HG03097 (cell line): ENCODE data around the gene SALL1.

Experiments used
- ATAC-seq: cut with Tn5 transposase; IDR thresholded peaks from one replicate; pipeline ENCODE4 v1.9.1; 2021; ENCODE audit not compliant: unreplicated experiment, low FRiP score

SALL1 gene

DNA sequence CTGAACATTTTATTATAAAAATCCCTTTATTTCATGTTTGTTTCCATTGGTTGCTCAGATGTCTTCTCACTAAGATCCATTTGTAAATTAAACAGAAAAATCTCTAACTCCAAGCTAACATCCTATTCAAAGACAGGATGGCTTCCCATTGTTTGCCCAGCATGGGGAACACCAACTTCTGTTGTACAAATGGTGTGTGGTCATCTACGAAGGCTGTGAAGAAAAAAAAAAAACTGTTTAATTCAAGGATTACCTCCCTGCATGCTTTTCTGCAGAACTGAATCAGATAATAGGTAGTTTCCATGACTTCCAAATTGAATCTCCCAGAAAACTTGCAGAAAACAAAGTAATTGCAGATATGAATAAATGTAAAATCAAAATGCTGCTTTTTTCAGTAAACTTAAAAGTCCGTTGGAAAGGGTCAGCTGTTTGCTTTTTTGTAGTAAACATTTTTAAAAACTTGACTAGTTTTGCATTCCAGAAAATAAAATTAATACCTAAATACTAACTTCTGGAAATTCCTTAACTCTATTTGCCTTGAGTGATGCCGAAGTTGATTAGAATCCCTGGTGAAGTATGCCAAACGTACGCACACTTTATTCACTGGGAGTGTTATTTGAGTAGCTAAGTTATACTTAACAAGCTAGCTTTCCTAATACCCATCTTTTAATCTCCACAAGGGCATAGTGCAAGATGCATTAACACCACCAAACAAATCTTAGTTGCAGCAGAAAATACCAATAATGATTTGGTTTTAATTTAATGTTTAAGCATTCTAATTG lies 7.7 kb downstream of the SALL1 start:
- ATAC-seq, result no peak

DNA sequence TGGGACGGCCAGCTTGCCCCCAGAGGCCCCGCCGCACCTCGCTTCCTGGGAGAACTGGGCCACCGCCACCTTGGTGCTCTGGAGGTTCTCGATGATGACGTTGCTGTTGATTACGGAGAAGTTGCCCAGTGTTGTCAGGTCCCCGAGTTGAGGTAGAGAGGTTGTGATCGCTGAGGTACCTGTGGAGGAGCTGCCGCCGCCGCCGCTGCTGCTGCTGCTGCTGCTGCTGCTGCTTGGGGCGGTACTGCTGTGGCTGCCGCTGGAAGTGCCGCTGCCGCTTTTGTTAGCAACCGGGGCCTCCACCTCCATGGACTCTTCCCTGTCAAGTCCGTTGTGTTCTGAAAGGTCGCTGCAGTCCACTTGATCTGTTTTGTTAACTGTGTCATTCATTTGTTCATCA lies 9.5 kb downstream of the SALL1 start:
- no peak for ATAC-seq

DNA sequence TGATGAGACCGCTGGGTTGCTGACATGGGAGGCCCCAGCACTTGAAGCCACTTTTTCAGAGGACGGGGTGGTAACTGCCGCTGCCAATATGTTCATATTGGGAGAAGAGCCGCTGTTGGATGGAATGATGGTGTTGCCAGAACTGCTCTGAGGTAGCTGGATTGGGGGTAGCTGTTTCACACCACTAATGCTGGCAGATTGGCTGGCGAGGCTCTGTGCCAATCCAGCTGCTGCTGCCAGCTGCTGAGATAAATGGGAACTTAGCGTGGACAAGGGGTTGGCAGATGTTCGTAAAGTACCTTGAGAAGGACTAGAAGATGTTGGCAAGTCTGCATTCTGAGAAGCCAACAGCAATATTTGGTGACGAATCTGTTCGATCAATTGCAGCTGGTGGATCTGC lies 10.0 kb downstream of the SALL1 start:
- ATAC-seq, result no peak

- no peak for ATAC-seq
Measured at GRCh38 chr16:51140112-51140511, 11.0 kb downstream of the SALL1 start.

- ATAC-seq, result no peak
Measured at GRCh38 chr16:51139568-51139967, 11.5 kb downstream of the SALL1 start.

- no peak for ATAC-seq
Measured at GRCh38 chr16:51138178-51138577, 12.9 kb downstream of the SALL1 start.

DNA sequence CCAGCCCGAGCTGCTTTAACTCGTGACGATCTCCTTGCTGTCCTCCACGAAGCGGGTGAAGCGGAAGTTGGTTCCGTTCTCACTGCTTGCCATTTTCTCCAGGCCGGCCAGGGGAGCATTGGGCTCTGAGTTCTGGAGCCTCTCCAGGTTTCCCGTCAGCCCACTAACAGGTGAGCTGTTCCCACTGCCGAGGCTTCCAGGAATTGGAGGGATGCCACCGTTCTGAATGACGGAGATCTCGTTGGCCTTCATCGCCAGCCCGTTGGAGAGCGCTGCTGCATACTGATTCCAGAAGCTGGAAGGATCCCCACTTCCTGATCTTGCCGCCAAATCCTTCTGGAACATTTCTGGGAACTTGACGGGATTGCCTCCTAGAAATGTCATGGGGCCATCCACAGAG lies 14.0 kb downstream of the SALL1 start:
- ATAC-seq, result no peak

- no peak for ATAC-seq
Measured at GRCh38 chr16:51134876-51135275, 16.2 kb downstream of the SALL1 start.

DNA sequence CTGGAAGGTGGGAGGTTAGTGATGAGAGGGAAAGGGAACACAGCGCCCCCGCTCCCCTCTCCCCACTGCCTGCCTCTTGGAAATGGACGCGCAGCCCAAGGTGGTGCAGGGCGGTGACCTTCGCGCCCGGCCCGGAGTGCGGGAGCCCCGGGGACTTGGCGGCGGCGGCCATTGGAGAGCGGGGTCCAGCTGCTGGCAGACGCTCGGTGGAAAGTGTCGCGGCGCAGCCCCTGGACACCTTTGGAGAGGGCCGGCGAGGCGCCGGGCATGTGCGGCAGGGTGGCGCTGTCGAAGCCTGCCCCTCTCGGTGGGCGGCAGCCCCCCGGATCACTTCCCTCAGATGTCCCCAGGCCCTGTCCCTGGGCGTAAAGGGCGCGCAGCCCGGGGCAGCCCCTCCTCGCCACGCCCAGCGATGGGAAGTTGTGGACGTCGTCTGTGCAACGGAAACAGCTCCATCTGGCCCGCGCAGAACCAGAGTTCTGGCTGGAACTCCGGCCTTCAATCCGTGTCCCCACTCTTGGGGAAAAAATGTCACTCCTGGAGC lies 16.7 kb downstream of the SALL1 start:
- no peak for ATAC-seq

DNA sequence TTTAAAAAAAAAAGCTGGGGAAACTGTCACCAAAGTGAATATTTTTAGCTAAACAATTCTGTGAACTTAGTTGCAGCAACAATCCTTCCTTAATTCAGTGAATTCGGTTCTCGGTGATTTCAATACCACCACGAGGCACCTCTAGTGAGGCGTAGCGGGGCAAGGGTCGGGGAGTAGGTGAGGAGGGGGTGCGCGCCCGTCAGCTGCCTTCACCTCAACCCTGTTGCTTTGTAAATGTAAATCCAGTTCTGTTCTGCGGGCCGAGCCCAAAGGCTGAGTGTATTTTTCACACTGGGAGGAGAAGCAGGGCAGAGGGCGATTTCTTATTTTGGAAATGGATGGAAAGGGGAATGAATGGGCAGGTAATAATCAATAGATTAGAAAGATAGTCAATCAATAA lies 17.4 kb downstream of the SALL1 start:
- ATAC-seq, result no peak

DNA sequence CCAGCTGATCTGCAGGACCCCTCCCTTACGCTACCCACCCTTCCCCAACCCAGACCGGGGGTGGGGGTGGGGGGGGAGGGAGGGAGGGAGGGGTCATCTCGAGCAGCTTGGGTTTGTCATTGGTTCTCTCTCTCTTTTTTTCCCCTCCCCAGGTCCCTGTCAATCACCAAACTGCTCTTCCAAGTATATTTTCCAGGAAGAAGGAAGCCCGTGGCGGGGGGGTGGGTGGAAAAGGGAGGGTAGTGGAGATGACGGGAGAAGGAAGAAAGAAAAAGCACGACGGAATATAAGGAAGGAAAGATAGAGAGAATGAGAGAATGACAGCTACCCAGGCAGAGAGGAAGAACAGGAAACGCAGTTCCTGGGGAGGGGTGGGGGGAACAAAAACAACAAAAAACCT lies 17.9 kb downstream of the SALL1 start:
- no peak for ATAC-seq

- no peak for ATAC-seq
Measured at GRCh38 chr16:51132490-51133115, 18.5 kb downstream of the SALL1 start.

DNA sequence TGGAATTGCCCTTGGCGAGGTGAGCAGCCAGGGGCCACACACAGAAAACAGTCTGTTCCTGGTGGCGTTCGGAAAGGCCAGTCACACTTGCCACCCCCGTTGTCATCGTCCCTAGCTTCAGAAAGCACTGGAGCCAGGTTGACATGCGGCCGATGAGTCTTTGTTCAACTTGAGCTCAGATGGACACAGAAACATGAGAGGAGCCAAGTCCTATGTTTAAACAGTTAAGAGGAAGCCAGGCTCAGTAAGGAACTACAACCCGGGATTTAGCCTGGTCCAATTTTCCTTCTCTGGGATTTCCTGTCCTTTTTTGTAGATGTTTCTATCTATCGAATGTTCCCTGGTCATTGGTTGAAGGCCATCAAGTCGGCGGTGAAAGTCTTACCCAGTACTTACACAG lies 19.5 kb downstream of the SALL1 start:
- ATAC-seq, result no peak

- no peak for ATAC-seq
Measured at GRCh38 chr16:51129105-51129504, 22.0 kb downstream of the SALL1 start.

DNA sequence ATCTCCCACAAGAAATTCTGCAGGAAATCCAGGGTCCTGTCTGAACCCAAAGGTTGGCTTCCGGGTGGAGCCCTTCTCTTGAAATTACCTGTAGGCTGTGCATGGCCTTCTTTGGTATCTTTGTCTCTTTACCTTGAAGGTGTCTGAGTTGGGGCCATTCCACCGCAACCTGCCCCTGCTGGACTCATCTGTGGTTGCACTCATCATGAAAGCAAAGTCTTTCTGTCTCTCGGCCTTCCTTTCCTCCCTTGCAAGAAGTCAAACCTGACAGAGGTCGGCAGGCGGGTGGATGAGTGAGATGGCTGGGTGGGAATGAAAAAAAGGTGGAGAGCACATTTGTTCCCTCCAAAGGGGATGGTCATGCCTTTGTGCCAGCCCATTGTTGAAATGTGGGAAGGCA lies 25.1 kb downstream of the SALL1 start:
- ATAC-seq, result no peak

DNA sequence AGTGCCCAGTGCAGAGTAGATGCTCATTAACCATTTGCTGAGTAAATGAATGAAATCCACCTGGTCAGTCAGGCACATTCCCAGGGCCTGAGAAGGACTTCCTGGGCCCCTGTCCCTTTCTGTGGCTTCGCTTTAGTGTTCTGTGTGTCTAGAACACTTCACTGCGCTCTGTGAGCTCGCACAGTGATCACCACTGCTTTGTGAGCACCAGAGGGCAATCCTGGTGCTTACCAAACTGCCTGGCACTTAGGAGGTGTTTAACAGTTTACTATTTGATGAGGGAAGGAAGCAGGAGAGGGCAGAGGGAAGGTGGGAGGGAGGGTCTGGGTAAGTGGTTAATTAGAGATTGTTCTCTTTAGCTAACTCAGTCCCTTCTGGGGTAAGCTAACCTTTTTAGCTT lies 26.2 kb downstream of the SALL1 start:
- no peak for ATAC-seq

DNA sequence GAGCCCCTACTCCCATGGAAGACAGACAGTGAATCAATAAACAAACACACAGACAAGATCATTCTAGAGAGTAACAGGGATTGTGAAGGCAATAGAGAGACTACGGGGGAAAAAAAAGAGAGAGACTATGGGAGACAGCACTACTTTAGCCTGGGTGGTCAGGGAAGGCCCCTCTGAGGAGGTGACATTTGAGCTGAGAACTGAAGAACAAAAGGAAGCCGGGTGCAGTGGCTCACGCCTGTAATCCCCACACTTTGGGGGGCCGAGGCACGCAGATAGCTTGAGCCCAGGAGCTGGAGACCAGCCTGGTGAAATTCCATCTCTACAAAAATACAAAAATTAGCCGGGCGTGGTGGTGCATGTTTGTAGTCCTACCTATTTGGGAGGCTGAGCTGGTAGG lies 29.2 kb downstream of the SALL1 start:
- ATAC-seq, result no peak

DNA sequence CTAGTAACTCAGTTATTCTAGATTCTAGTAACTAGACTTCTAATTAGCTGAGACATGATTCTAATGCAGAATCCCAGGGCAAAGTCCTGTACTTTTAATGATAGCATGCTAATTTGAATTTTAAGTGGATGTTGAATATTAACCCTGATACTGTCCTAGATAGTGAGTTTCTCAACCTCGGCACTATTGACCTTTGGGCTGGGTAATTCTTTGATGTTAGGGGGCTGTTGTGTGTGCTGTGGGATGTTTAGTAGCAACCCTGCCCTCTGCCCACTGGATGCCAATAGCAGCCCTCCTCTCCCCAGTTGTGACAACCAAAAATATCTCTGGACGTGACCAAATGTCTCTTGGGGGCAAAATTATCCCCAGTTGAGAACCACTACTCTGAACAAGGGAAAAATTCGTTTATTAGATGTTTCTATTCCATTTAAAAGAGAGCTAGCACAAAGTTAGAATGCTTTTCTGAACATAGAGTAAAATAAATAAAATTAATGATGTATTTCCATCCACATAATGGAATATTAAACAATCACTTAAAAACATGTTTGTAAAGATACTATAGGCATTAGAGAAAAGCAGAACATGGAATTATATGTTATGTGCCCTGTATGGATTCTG lies 30.2 kb downstream of the SALL1 start:
- ATAC-seq, result no peak

- ATAC-seq, result no peak
Measured at GRCh38 chr16:51119973-51120729, 30.9 kb downstream of the SALL1 start.

DNA sequence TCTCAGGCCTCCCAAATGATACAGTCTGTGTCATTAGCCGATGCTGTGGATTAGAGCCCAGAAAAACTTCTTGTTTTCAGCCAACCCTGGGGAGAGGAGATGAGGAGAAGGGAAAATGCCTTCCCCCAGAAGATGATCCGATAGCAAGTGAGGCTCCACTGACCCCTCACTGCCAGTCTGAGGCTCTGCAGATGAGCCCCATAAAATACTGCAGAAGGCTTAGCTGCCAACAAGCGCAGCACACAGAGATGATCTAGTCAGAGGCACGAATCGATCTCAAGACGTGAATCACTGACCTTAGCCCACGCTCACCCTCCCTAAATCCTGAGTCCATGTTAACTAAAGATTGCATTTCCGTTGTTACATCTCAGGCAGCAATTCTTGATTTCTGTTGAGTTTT lies 31.5 kb downstream of the SALL1 start:
- ATAC-seq, result no peak

GRCh38 chr16:51116353-51116752 lies 34.7 kb downstream of the SALL1 start:
- ATAC-seq, result no peak
